AML-193 (cell line): ENCODE data around the gene NPC1L1.
"Not testable (repeated sequence)": the region's sequence is repeated elsewhere in the genome, so short reads cannot be mapped to it uniquely, and the experiment has no call there.

Source experiments
- DNase-seq, 2 experiments: peaks; one replicate each; lab custom pipeline; 2025; lab: John Stamatoyannopoulos, UW

The NPC1L1 gene

DNA sequence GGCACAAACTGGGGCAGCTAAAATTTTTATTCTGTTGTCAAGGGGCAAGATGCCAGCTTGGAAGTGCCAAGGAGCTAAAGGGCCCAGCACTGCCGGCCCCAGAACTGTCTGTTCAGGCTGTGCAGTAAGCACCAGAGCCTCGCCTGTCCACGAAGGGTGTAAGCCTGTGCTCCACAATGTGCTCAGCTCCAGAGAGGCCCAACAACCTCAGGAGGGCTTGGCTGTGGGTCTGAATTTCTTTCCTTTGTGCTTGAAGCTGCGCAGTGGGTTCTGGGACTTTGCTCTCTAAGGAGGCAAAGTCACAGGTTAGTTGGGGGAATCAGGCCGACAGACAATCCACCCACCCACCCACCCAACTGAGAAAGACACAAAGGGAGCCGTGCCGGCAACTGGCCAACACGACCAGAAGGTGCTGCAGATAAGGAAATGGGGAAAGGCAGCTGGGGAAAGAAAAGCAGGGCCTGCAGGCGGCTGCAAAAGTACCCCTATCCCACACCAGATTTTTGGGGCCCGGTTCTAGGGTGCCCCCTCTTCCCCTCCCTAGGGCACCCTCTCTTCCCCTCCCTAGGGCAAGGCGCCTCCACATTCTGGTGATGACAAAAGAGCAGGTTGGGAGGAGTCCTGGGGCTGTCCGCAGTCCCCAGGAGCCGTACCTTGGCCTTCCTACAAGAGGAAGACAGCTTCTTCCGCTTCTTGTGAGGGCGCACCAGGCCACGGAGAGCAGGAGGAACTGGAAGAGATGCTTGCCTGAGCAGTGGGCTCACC is 24.8 kb upstream of the NPC1L1 start:
- DNase-seq, result no peak

DNA sequence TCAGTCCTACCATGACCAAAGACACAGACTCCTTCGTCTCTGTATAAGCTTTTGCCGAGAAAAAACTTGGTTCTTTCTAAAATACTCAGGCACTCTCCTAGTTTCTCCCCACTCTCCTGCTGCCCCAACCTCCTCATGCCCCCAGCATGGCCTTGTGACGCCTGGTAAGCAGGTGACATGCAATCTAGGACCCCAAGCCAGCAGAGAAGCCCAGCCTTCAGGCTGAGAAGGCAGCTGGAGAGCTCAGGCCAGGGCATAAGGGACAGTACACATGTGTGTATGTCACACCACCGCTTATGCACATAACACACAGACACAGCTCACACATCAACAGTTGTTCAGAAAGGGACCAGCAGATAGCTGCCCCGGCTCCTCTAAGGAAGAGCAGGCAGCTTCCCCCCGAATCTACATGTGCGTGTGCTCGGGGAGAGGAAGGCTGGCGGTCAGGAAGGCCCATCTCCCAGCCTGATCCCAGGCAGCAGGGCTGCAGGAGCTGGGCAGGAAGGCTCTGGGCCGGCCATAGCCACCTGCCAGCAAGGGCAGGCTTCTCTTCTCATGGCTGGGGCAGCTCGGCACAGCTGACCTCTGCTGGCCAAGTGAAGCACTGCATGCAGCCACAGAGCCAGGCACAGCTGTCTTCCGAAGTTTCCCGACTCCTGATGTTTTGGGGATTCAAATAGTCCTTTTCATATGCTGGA is 24.1 kb upstream of the NPC1L1 start:
- DNase-seq, result peak; percentile 18 to 48

GRCh38 chr7:44564606-44565005 is 23.5 kb upstream of the NPC1L1 start:
- DNase-seq, result no peak

- DNase-seq, result no peak
Measured at GRCh38 chr7:44563171-44563679, 22.1 kb upstream of the NPC1L1 start.

DNA sequence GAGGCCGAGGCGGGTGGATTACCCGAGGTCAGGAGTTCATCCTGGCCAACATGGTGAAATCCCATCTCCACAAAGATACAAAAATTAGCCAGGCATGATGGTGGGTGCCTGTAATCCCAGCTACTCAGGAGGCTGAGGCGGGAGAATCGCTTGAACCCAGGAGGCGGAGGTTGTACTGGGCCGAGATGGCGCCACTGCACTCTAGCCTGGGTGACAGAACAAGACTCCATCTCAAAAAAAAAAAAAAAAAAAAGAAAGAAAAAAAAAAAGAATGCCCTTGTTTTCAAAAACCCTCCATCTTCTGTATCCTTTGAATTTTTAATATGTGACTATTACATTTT is 21.5 kb upstream of the NPC1L1 start:
- DNase-seq, result not testable (repeated sequence)

DNA sequence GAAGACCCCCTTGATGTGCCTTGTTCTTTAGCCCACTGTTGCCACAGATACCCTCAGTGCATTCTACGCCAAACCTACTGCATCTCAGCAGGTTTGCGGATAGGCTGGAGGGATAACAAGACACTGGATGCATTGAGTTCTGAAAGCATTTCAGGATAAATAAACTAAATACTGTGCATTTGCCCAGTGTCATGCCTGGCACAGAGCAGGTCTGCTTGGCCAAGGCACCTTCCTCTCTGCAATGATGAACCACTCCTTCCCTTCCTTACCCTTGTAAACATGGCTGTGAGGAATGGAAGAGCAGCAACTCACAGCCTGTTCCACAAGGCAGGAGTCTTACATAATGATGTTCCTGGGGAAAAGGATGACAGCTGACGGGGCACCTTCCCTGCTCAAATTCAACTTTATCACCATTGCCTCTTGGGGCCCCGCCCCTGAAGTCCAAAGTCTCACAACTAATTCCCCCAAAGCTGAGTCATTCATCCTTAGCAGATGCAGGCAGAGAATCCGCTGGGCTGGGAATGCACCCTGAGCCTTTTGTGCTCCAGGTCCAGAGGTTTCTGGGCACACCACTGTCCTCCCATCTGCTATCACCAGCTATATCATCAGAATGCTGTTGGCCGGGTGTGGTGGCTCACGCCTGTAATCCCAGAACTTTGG is 21.0 kb upstream of the NPC1L1 start:
- DNase-seq, result no peak

DNA sequence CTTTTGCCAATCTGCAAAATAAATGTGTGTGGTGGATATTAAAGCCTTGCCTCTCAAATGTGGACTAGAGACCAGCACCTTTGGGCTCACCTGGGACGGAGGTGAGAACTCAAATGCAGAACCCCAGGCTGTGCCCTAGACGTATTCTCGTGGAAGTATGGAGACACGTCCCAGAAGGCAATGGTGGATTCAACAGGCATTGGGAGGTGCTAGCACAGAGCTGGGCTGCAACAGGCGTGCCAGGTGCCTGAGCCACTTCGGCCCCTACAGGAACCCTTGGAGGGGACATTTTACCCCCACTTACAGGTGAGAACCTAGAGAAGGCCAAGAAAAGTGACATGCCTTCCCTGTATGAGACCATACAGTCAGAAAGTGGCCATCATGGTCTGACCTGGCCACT is 20.4 kb upstream of the NPC1L1 start:
- no peak for DNase-seq

DNA sequence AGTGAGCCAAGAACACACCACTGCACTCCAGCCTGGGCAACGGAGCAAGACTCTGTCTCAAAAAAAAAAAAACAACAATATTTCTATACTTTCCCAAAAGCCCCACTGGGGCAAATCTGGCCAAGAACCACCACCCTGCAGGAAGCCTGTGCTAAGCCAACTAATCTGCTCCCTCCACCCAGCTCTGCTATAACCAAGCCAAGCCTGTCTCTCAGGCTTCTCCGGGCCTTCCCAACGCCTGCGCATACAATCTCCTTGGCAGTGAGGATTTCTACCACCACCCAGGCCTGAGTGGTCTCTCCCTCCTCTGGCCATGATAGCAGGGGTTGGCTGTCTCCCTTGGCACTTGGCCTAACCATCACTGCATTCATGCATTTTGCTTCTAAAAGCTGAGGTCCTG is 18.4 kb upstream of the NPC1L1 start:
- DNase-seq, result no peak

- no peak for DNase-seq
Measured at GRCh38 chr7:44557485-44557884, 16.4 kb upstream of the NPC1L1 start.

- DNase-seq, result no peak
Measured at GRCh38 chr7:44555350-44555749, 14.2 kb upstream of the NPC1L1 start.

GRCh38 chr7:44552473-44553005 is 11.4 kb upstream of the NPC1L1 start:
- DNase-seq, result not testable (repeated sequence)

DNA sequence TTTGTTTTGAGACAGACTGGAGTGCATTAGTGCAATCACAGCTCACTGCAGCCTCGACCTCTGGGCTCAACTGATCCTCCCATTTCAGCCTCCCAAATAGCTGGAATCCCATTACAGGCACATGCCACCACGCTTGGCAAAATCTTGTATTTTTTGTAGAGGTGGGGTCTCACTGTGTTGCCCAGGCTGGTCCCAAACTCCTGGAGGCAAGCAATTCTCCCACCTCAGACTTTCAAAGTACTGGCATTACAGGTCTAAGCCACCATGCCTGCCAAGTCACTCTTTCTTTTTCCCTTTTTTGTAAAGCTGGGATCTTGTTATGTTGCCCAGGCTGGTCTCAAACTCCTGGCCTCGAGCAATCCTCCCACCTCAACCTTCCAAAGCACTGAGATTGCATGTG is 8.3 kb upstream of the NPC1L1 start:
- DNase-seq, result no peak

DNA sequence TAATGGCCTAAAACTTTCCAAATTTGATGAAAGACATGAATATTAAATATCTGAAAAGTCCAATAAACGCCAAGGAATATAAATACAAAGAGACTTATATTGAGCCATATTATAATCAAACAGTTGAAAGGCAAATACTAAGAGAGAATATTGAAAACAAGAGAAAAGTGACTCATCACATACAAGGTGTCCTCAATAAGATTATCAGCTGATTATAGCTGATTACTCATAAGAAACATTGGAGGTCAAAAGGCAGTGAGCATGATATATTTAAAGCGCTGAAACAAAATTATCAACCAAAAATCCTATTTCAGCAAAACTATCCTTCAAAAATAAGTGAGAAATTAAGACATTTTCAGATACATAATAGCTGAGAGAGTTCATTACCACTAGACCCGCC is 7.8 kb upstream of the NPC1L1 start:
- DNase-seq, result no peak

GRCh38 chr7:44547536-44548231 is 6.6 kb upstream of the NPC1L1 start:
- no peak for DNase-seq

DNA sequence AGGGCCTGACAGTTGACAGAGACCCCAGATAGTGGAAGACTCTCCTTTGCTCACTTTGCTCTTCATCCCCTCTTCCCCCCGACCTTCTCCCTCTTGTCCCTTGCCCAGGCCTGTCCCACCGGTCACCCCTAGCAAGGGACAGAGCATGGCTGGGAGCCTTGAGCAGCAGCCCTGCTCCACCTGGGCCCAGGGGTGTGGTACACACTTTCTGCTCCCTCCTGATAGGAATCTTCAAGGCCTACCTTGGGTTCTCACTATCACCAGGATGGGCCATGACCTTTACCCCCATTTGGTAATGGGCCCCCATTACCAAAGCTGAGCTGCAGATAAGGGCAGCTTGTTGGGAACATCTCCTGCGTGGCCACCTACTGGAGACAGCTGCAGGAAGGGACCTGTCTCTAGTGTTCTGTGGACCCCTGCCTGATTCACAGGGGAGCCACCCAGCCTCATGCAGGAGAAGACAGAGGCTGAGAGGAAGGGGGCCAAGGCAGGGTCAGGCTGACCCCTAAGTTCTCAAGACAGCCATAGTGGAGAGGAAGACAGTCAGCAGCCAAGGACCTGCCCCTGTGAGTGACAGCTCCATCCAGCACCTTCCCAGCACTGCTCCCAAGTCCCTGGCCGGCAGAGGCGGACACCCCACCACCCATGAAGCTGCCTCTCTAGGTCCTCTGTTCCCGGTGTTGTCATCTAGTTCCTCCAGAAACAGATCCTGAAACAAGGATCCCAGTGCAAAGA is 913 bp upstream of the NPC1L1 start:
- DNase-seq, result no peak

- no peak for DNase-seq
Measured at GRCh38 chr7:44540592-44541027, 520 bp downstream of the NPC1L1 start.

DNA sequence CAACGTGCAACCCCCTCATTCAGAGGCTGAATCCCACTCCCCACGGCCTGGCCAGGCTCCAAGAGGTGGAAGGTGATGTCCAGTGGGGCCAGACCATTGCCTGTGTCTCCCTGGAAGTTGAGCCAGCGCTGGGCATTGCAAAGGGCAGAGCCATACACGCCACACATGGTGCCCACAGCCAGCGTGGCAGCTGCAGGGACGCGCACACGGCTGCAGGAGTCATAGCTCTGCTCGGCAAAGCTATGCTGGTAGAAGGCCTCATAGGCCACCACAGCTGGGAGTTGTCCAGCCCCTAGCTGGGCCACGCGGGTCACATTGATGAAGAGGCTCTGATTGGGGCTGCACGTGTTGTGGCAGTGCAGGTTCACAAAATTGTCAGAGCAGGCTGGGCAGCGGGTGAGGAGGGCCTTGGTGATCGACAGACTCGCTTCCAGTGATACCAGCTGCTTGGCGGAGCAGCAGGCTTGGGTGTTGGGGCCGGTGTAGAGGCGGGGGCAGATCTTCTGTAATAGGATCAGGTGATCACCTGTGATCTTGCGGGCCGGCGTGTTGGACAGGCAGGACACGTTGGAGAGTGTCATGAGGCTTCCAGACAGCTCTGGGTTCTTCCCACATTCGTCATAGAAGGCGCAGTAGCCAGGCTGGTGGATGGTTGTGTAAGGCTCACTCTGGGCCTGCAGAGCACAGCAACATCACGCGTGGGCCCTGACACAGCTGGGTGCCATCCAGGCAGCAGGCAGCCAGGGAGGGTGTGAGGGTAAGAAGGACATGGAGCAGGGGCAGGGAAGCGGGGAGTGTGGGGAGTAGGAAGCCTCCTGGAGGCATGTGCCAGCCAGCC is 1.2 kb downstream of the NPC1L1 start:
- no peak for DNase-seq

GRCh38 chr7:44538798-44539668 is 2.1 kb downstream of the NPC1L1 start:
- no peak for DNase-seq

- DNase-seq, result no peak
Measured at GRCh38 chr7:44538093-44538797, 2.9 kb downstream of the NPC1L1 start.
